ENCODE measurements around the gene ALDH3B1. TPM values are rescaled to one million over a fixed set of nuclear protein-coding genes. Genes with fewer than 3 reads are reported as not detected.

The ALDH3B1 gene
- total RNA-seq, 1 donor = 20.8 TPM

GRCh38 chr11:68006606-68007166 is 3.4 kb upstream of the ALDH3B1 start:
- TF ChIP-seq CTCF (IDR thresholded peaks at IDR 0.05; ENCODE audit: insufficient read depth, low read length) = no peak
- DNase-seq (ENCODE audit: low read depth) = no peak

GRCh38 chr11:68007498-68008380 is 2.4 kb upstream of the ALDH3B1 start:
- DNase-seq (ENCODE audit: low read depth) = no peak
- TF ChIP-seq CTCF (IDR thresholded peaks at IDR 0.05; ENCODE audit: insufficient read depth, low read length) = no peak
- no peak overlapping the region for H3K4me3 ChIP-seq (ENCODE audit: low read depth, low read length)

More at GRCh38 chr11:68006606-68007166, 3.4 kb upstream of the ALDH3B1 start:
- no peak overlapping the region for H3K4me3 ChIP-seq (ENCODE audit: low read depth, low read length)

GRCh38 chr11:68008381-68009337 is 1.5 kb upstream of the ALDH3B1 start:
- no peak for DNase-seq (ENCODE audit: low read depth)
- TF ChIP-seq CTCF (IDR thresholded peaks at IDR 0.05; ENCODE audit: insufficient read depth, low read length) = no peak
- no peak overlapping the region for H3K4me3 ChIP-seq (ENCODE audit: low read depth, low read length)

GRCh38 chr11:68009391-68010089 is 587 bp upstream of the ALDH3B1 start:
- peak; percentile 23 for TF ChIP-seq CTCF (IDR thresholded peaks at IDR 0.05; ENCODE audit: insufficient read depth, low read length)
- H3K4me3 ChIP-seq (ENCODE audit: low read depth, low read length) = peak overlapping the region; percentile 65
- DNase-seq (ENCODE audit: low read depth) = peak; percentile 67

- peak overlapping the region; percentile 65 for H3K4me3 ChIP-seq (ENCODE audit: low read depth, low read length)
- no peak for DNase-seq (ENCODE audit: low read depth)
- no peak for TF ChIP-seq CTCF (IDR thresholded peaks at IDR 0.05; ENCODE audit: insufficient read depth, low read length)
Measured at GRCh38 chr11:68011051-68011943, 1.2 kb downstream of the ALDH3B1 start.

Data from fibroblast of the aortic adventitia (primary cell).